Lung (tissue), 12 donors: ENCODE results near the gene ELL. TPM values are rescaled to one million over a fixed set of nuclear protein-coding genes. Genes with fewer than 3 reads are reported as not detected.
A peak's percentile ranks its signal among the peaks of the same experiment; 100 is the strongest.

Experiments
- ATAC-seq: fragments of 200-7000 bp; cut with Tn5 transposase; one replicate; pipeline ENCODE4 v1.9.1; 2020; ENCODE audit warnings: moderate number of reproducible peaks; ENCODE audit not compliant: insufficient read depth, low FRiP score
- DNase-seq, 3 donors: peaks; one replicate each; pipeline ENCODE4 v3.0.0-alpha.2; 2013 to 2017
- H3K27ac ChIP-seq, 2 donors: one replicate each; pipeline ENCODE4 v1.5.1; 2013; ENCODE audit warnings: mild to moderate bottlenecking in 2 of 2, moderate library complexity in 2 of 2, control low read depth in 1 of 2, inconsistent platforms in 1 of 2, low read depth in 1 of 2, low read length in 1 of 2
- H3K27me3 ChIP-seq, 3 donors: one replicate each; pipeline ENCODE4 v1.5.1; 2013; ENCODE audit warnings: low read length in 2 of 3; ENCODE audit not compliant: control insufficient read depth in 3 of 3, insufficient read depth in 3 of 3
- H3K36me3 ChIP-seq, 4 donors: one replicate each; pipeline ENCODE4 v1.5.1; 2013; ENCODE audit warnings: low read length in 4 of 4, mild to moderate bottlenecking in 1 of 4, moderate library complexity in 1 of 4; ENCODE audit not compliant: control insufficient read depth in 4 of 4, insufficient read depth in 4 of 4
- H3K4me1 ChIP-seq, 5 donors: one replicate each; pipeline ENCODE4 v1.5.1; 2013; ENCODE audit warnings: low read length in 5 of 5, mild to moderate bottlenecking in 2 of 5, moderate library complexity in 1 of 5; ENCODE audit not compliant: control insufficient read depth in 5 of 5, insufficient read depth in 5 of 5
- H3K4me3 ChIP-seq: one replicate; pipeline ENCODE4 v1.5.1; 2013; ENCODE audit warnings: mild to moderate bottlenecking, control low read depth, moderate library complexity
- H3K9ac ChIP-seq, 2 donors: one replicate each; pipeline ENCODE4 v1.5.1; 2013; ENCODE audit warnings: low read length in 2 of 2, control low read depth in 1 of 2; ENCODE audit not compliant: insufficient read depth in 1 of 2
- H3K9me3 ChIP-seq, 4 donors: one replicate each; pipeline ENCODE4 v1.5.1; 2013; ENCODE audit warnings: low read length in 3 of 4, mild to moderate bottlenecking in 1 of 4, moderate library complexity in 1 of 4; ENCODE audit not compliant: control insufficient read depth in 4 of 4, insufficient read depth in 3 of 4
- CTCF ChIP-seq: IDR thresholded peaks from 2 replicates; pipeline ENCODE4 v1.5.1; 2012; ENCODE audit warnings: mild to moderate bottlenecking; ENCODE audit errors: control extremely low read depth, extremely low read depth
- WGBS, 2 donors: extraction: QIAGEN DNeasy Blood & Tissue Kit; methylation state at CpG; one replicate each; pipeline ENCODE4 v1.1.7; 2013; 5-methylcytosine and 5-hydroxymethylcytosine counted together
- polyA plus RNA-seq, 2 donors: library from polyadenylated mRNA; stranded (reverse); fragments of 200-250 nt; gene quantifications; one replicate each; pipeline ENCODE4 v1.2.1, GENCODE V29; 2013
- total RNA-seq, 2 donors: library from RNA; depleted of rRNA in 1 of 2; stranded (reverse); fragments of >200 nt in 1 of 2; gene quantifications; one replicate each; pipeline ENCODE4 v1.2.1, GENCODE V29; 2014 to 2021
- donor health status: control.
- donor health status: control.
- donor health status: Bipolar disorder and iron deficiency.
- donor health status: healthy.
- donor health status: DM: yes; HTN: yes; CAD: no.

ELL gene
- total and polyA plus RNA-seq, 4 donors: 9.3 to 26.8 (median 20.7) TPM

GRCh38 chr19:18419195-18419698 lies 102.6 kb downstream of the ELL start, which contains the start of gene SSBP4:
TSS of gene SSBP4 (plus strand) at chr19:18419398. CDS start at chr19:18419649, 251 bp downstream.
- Histone ChIP-seq H3K9ac (no peak within 1 kb of the TSS), H3K27ac (peak within 1 kb of the TSS; percentile 73 to 88), H3K36me3 (no peaks in the 10 kb centered on the region), H3K4me1 (peaks cover 0 to 59% (median 44%) of the 10 kb centered on the region in 5 donors), H3K27me3 (no peaks in the 10 kb centered on the region), H3K4me3 (peak within 1 kb of the TSS; percentile 68), H3K9me3 (no peaks in the 10 kb centered on the region)
- WGBS, 2 donors: 1% methylated on average over 42 to 80 of the region's 80 CpGs
- TF ChIP-seq CTCF: no peak
- peak; percentile 87 to 91 (median 87) for DNase-seq
- ATAC-seq: peak; percentile 32

- WGBS, 2 donors: 12 to 20% methylated on average over 33 to 39 of the region's 39 CpGs
- no peaks in the 10 kb centered on the region for H3K36me3 ChIP-seq
- no peaks in the 10 kb centered on the region for H3K9me3 ChIP-seq
- DNase-seq: peak in 2 of 3 donors; percentile 34 to 46
- ATAC-seq: no peak
- TF ChIP-seq CTCF: no peak
- no peaks in the 10 kb centered on the region for H3K27me3 ChIP-seq
- no peak overlapping the region for H3K9ac ChIP-seq
- H3K4me3 ChIP-seq: peak overlapping the region; percentile 18
- peak overlapping the region; percentile 29 to 88 for H3K27ac ChIP-seq
- peaks cover 0 to 57% (median 42%) of the 10 kb centered on the region in 5 donors for H3K4me1 ChIP-seq
Measured at GRCh38 chr19:18418483-18419194, 103.2 kb downstream of the ELL start.

- peak overlapping the region; percentile 27 to 88 for H3K27ac ChIP-seq
- H3K4me3 ChIP-seq: no peak overlapping the region
- H3K36me3 ChIP-seq: no peaks in the 10 kb centered on the region
- H3K27me3 ChIP-seq: no peaks in the 10 kb centered on the region
- H3K9ac ChIP-seq: no peak overlapping the region
- peaks cover 0 to 57% (median 42%) of the 10 kb centered on the region in 5 donors for H3K4me1 ChIP-seq
- no peak for DNase-seq
- no peak for TF ChIP-seq CTCF
- no peak for ATAC-seq
- WGBS, 2 donors: 8 to 9% methylated on average over 30 of the region's 30 CpGs
- no peaks in the 10 kb centered on the region for H3K9me3 ChIP-seq
Measured at GRCh38 chr19:18418029-18418482, 103.8 kb downstream of the ELL start.
